HT1080 (cell line): ENCODE data around the gene SLC30A10. TPM values are rescaled to one million over a fixed set of nuclear protein-coding genes. Genes with fewer than 3 reads are reported as not detected.
"Not testable (repeated sequence)": the region's sequence is repeated elsewhere in the genome, so short reads cannot be mapped to it uniquely, and the experiment has no call there.

Experiments
- DNase-seq: peaks from one replicate; pipeline ENCODE4 v3.0.0-alpha.2; 2015; ENCODE audit warnings: low read depth
- polyA plus RNA-seq, 2 experiments: library from polyadenylated mRNA; depleted of rRNA; stranded (reverse); fragments of >200 nt; gene quantifications; 2 replicates each; pipeline ENCODE4 v1.2.3, GENCODE V29; 2015
- total RNA-seq: library from RNA; depleted of rRNA; stranded (reverse); fragments of >200 nt; shearing (Covaris generic); gene quantifications from 2 replicates; pipeline ENCODE4 v1.2.3, GENCODE V29; 2014; rRNA removed

SLC30A10 gene
- not detected in 2 replicates for total RNA-seq
- polyA plus RNA-seq (2015; cell fraction: cytosol; rRNA removed) = not detected in 2 replicates
- polyA plus RNA-seq (2015; cell fraction: nucleus; rRNA removed) = not detected in 2 replicates

- no peak for DNase-seq
These were observed at the start of gene SLC30A10 for GRCh38 chr1:219927956-219928790. SLC30A10 (minus strand) TSS chr1:219928557; CDS start chr1:219928440, 117 bp downstream.

DNA sequence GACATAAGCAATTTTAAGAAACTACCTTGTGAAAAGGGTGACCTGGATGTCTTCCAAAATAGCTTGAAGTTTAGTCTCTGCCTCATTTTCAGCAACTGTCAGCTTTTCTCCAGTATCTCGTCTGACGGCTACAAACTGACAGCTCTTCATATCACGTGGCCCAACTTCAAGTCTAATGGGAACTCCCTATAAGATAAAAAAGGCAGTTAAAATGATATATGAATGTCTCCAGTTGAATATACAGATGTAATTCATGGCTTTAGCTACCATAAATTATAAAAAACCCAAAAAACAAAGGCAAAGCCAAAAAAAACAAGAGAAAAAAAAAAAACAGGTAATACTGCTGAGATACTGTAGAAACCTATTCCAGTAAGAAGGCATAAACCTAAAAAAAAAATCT lies 44.9 kb upstream of the SLC30A10 start:
- DNase-seq = no peak

GRCh38 chr1:219967361-219967760 lies 39.0 kb upstream of the SLC30A10 start:
- no peak for DNase-seq

- no peak for DNase-seq
These were observed 37.7 kb upstream of the SLC30A10 start for GRCh38 chr1:219966071-219966349.

DNA sequence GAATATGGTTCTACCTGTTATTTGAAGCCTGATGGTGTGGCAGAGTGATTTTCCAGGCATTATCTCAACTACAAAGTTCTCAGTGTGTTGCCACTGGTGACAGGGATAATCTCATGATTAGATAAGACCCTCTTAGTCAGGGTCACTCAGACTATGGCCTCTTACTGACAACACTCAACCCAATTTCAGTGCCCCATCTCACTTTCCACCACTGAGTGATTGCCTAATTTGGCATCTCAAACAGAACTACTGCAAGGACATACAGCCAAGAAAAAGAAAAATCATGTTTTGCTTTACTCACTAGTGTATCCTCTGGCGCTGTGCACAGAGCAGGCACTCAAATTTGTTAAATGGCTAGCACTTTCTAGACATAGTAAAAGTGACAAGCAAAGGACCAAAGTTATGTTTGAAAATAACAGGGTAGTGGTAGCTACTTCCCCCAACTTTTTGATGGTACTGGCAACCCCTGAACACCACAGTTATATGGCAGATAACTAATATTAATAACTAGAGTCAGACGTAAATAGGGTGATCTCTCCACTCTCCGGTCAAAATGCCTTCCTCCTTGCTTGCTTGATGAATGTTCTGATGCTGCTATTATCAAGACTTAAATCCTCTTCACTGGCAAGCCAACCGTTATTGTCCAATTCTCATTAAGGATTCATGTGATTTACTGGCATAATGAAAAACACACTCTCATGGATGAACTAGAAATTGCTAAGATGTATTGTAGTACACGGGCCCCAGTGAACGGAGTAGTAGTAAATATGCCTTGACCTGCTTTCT lies 37.1 kb upstream of the SLC30A10 start:
- DNase-seq = no peak

- no peak for DNase-seq
These were observed 35.1 kb upstream of the SLC30A10 start for GRCh38 chr1:219963432-219963831.

GRCh38 chr1:219961684-219962083 lies 33.3 kb upstream of the SLC30A10 start:
- no peak for DNase-seq

- DNase-seq = no peak
These were observed 31.3 kb upstream of the SLC30A10 start for GRCh38 chr1:219959540-219960203.

GRCh38 chr1:219958875-219959417 lies 30.6 kb upstream of the SLC30A10 start:
- DNase-seq = no peak

GRCh38 chr1:219954736-219955421 lies 26.5 kb upstream of the SLC30A10 start:
- no peak for DNase-seq

DNA sequence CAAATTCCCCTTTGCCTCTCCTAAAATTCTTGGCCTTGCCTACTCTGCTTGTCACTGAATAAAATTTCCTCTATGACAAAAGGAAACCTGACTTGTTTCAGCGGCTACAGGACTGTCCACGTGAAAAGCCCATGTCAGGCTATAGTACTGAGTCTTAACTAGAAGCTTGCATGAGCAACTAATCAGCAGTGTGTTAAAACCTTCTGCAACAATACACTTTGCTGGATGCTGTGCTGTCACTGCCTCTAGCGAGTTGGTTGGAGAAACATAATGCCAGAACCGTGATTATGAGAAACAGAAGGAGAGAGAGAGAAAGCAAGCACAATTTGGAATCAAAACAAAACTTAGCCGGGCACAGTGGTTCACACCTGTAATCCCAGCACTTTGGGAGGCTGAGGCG lies 25.7 kb upstream of the SLC30A10 start:
- no peak for DNase-seq

DNA sequence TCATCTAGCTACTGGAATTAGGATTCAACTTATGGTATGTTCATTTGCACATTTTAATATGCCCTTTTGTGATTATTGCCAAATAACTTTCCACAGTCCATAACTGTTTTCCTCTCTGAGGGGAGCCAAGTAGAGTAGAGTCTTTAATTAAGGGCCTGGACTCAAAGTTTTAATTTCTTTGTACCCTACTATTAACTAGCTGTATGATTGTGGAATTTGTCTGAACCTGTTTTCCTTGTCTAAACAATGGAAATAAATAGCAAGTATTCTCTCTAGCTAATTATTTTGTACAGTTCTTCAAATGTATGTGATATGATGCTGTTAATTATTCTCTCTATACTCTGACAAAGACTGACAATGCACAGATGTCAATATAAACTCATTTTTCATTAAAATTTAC lies 24.0 kb upstream of the SLC30A10 start:
- DNase-seq = no peak

GRCh38 chr1:219949227-219949626 lies 20.9 kb upstream of the SLC30A10 start:
- not testable (repeated sequence) for DNase-seq

DNA sequence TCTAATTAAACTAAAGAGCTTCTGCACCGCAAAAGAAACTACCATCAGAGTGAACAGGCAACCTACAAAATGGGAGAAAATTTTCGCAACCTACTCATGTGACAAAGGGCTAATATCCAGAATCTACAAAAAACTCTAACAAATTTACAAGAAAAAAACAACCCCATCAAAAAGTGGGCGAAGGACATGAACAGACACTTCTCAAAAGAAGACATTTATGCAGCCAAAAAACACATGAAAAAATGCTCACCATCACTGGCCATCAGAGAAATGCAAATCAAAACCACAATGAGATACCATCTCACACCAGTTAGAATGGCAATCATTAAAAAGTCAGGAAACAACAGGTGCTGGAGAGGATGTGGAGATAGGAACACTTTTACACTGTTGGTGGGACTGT lies 20.4 kb upstream of the SLC30A10 start:
- DNase-seq = not testable (repeated sequence)

- DNase-seq = no peak
These were observed 17.4 kb upstream of the SLC30A10 start for GRCh38 chr1:219945795-219946194.

DNA sequence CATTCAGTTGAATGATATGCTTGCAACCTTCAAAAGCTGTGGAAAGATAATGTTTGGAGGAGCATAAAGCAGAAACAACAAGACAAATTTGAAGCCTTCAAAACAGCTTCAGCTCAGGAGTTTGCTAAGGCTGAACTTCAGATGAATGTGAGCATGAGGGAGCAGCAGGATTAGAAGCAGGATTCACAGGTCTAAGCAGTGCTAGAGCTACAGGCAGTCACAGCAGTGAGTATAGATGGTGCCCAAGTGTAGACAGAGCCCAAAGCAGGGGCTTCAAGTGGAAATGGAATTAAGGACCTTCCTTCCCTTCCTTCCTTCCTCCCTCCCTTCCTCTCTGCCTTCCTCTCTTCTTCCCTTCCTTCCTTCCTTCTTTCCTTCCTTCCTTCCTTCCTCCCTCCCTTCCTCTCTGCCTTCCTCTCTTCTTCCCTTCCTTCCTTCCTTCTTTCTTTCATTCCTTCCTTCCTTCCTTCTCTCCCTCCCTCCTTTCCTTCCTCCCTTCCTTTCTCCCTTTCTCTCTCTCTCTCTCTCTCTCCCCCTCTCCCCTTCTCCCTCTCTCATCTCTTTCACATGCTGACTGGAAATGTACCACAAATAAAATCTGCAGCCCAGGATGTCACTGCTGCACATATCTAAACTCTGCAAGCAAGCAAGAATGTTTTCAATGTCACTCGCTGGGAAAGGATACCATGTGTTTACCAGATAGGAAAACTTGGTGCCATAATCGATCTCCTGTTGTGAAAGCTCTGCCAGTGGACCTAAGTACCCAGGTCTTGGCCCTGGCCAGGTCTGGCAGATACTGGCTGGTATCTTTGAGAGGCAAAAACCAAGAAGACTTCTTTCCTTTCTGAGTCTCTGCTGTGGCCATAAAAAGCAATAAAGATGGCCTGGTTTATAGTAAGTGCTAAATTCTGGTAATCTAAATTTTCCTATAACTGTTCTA lies 13.1 kb upstream of the SLC30A10 start:
- no peak for DNase-seq

GRCh38 chr1:219940707-219941106 lies 12.3 kb upstream of the SLC30A10 start:
- DNase-seq = no peak

- peak; percentile 49 for DNase-seq
These were observed 10.3 kb upstream of the SLC30A10 start for GRCh38 chr1:219938706-219939105.

DNA sequence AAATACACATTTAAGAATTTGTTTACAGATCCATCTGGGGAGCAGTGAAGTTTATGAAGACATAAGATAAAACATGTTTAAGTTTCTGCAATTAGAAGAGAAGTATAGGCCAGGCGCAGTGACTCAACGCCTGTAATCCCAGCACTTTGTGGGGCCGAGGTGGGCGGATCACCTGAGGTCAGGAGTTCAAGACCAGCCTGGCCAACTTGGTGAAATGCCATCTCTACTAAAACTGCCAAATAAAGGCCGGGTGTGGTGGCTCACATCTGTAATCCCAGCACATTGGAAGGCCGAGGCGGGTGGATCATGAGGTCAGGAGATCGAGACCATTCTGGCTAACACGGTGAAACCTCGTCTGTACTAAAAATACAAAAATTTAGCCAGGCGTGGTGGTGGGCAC lies 5.4 kb upstream of the SLC30A10 start:
- DNase-seq = not testable (repeated sequence)

- no peak for DNase-seq
These were observed 2.7 kb upstream of the SLC30A10 start for GRCh38 chr1:219931033-219931432.
